A673 (cell line): ENCODE measurements around the gene PPFIBP1. TPM values are rescaled to one million over a fixed set of nuclear protein-coding genes. Genes with fewer than 3 reads are reported as not detected.

Experiments
- BruUV-seq: library from RNA; stranded (reverse); fragments of 400-500 nt; replicated peaks from 2 replicates; lab custom pipeline; 2021; lab: Mats Ljungman, UMichigan
- CTCF ChIA-PET: fragments of 300-600 bp; sonication (Branson Sonifier 250); formaldehyde crosslinking; loops from one replicate; lab custom pipeline; 2022; ENCODE audit warnings: antibody characterized with exemption; lab: Charles Lee
- POLR2A ChIA-PET: fragments of 300-600 bp; sonication (Branson Sonifier 250); formaldehyde crosslinking; loops from one replicate; lab custom pipeline; 2022; ENCODE audit warnings: antibody characterized with exemption; ENCODE audit not compliant: low non-redundant PET; lab: Charles Lee
- DNase-seq: peaks from one replicate; pipeline ENCODE4 v3.0.0-alpha.2; 2015; ENCODE audit warnings: low spot score
- H3K27ac ChIP-seq: fragments of 200-600 bp; sonication (generic); 2 replicates; pipeline ENCODE4 v1.5.1; 2016; ENCODE audit warnings: mixed run types, low read depth, mild to moderate bottlenecking, mixed read lengths, antibody characterized with exemption, low read length; ENCODE audit not compliant: poor library complexity, severe bottlenecking
- H3K27me3 ChIP-seq: fragments of 200-600 bp; sonication (generic); replicated peaks from 2 replicates; pipeline ENCODE4 v1.6.1; 2017; ENCODE audit warnings: mixed run types, low read depth, mild to moderate bottlenecking, mixed read lengths, antibody characterized with exemption, low read length; ENCODE audit not compliant: insufficient read depth, poor library complexity
- H3K36me3 ChIP-seq: fragments of 200-600 bp; sonication (generic); 2 replicates; pipeline ENCODE4 v1.6.1; 2016; ENCODE audit warnings: mixed run types, mild to moderate bottlenecking, mixed read lengths, antibody characterized with exemption, low read length; ENCODE audit not compliant: insufficient read depth, poor library complexity, severe bottlenecking
- H3K4me1 ChIP-seq: fragments of 200-600 bp; sonication (generic); 2 replicates; pipeline ENCODE4 v1.6.1; 2017; ENCODE audit warnings: mixed run types, mild to moderate bottlenecking, mixed read lengths, antibody characterized with exemption, low read length; ENCODE audit not compliant: insufficient read depth, poor library complexity, severe bottlenecking
- H3K4me3 ChIP-seq: fragments of 200-600 bp; sonication (generic); 2 replicates; pipeline ENCODE4 v1.5.1; 2016; ENCODE audit warnings: low read depth, mixed run types, mild to moderate bottlenecking, mixed read lengths, low read length; ENCODE audit not compliant: poor library complexity, severe bottlenecking
- H3K9me3 ChIP-seq: fragments of 200-600 bp; sonication (generic); 2 replicates; pipeline ENCODE4 v1.6.1; 2016; ENCODE audit warnings: mixed run types, low read depth, mild to moderate bottlenecking, mixed read lengths, antibody characterized with exemption, low read length; ENCODE audit not compliant: poor library complexity, severe bottlenecking
- CTCF ChIP-seq: fragments of 300-800, 200-600 bp; sonication (generic); conservative IDR thresholded peaks from 2 replicates; pipeline ENCODE4 v1.5.1; 2017; ENCODE audit warnings: low read depth, mild to moderate bottlenecking, antibody characterized with exemption, low read length, moderate library complexity, mixed read lengths
- EZH2 ChIP-seq: fragments of 200-600 bp; sonication (generic); IDR thresholded peaks from 2 replicates; pipeline ENCODE4 v1.6.1; 2017; ENCODE audit warnings: borderline replicate concordance, low read depth, mild to moderate bottlenecking, mixed read lengths, antibody characterized with exemption, low read length; ENCODE audit not compliant: poor library complexity, severe bottlenecking
- intact Hi-C: fragments of 100-400 bp; cut with micrococcal nuclease; formaldehyde crosslinking; loops from one replicate; pipeline ENCODE4 v1.10.0; 2022; ENCODE audit not compliant: unreplicated experiment
- total RNA-seq: library from RNA; stranded (reverse); gene quantifications from 2 replicates; pipeline ENCODE4 v1.2.3, GENCODE V29; 2021

PPFIBP1 gene
- total RNA-seq, 1 experiment from 2014 or later: 41.2 TPM

- ChIA-PET CTCF (no interaction called here), POLR2A (no interaction called here)
- Histone ChIP-seq H3K36me3 (no peaks in the 10 kb centered on the region), H3K4me3 (no peak overlapping the region), H3K27ac (no peak overlapping the region), H3K9me3 (no peaks in the 10 kb centered on the region), H3K27me3 (no peaks in the 10 kb centered on the region), H3K4me1 (peaks cover 5% of the 10 kb centered on the region)
- TF ChIP-seq EZH2 (no peak), CTCF (no peak)
- no peak for DNase-seq
- no TSS peak for BruUV-seq
- intact Hi-C loops: no loop called here
These were observed 148.0 kb downstream of the PPFIBP1 start for GRCh38 chr12:27672051-27672450.

GRCh38 chr12:27672643-27673042, 148.6 kb downstream of the PPFIBP1 start:
- Histone ChIP-seq H3K27me3 (no peaks in the 10 kb centered on the region), H3K4me1 (peaks cover 5% of the 10 kb centered on the region), H3K36me3 (no peaks in the 10 kb centered on the region), H3K9me3 (no peaks in the 10 kb centered on the region), H3K27ac (no peak overlapping the region), H3K4me3 (no peak overlapping the region)
- BruUV-seq: no TSS peak
- no peak for DNase-seq
- intact Hi-C loops: no loop called here
- CTCF ChIA-PET: no interaction called here
- POLR2A ChIA-PET: no interaction called here
- TF ChIP-seq CTCF: no peak
- no peak for TF ChIP-seq EZH2

GRCh38 chr12:27673101-27673718, 149.2 kb downstream of the PPFIBP1 start:
- no peak for DNase-seq
- CTCF ChIA-PET: no interaction called here
- no TSS peak for BruUV-seq
- H3K27me3 ChIP-seq: no peaks in the 10 kb centered on the region
- H3K4me3 ChIP-seq: no peak overlapping the region
- H3K9me3 ChIP-seq: no peaks in the 10 kb centered on the region
- no peaks in the 10 kb centered on the region for H3K36me3 ChIP-seq
- H3K4me1 ChIP-seq: peaks cover 5% of the 10 kb centered on the region
- no peak overlapping the region for H3K27ac ChIP-seq
- TF ChIP-seq EZH2: no peak
- intact Hi-C loops: no loop called here
- POLR2A ChIA-PET: no interaction called here

GRCh38 chr12:27674989-27675388, 151.0 kb downstream of the PPFIBP1 start:
- no peak overlapping the region for H3K27ac ChIP-seq
- peaks cover 5% of the 10 kb centered on the region for H3K4me1 ChIP-seq
- H3K9me3 ChIP-seq: no peaks in the 10 kb centered on the region
- ChIA-PET CTCF (no interaction called here), POLR2A (no interaction called here)
- no peaks in the 10 kb centered on the region for H3K36me3 ChIP-seq
- no peaks in the 10 kb centered on the region for H3K27me3 ChIP-seq
- no peak for DNase-seq
- no peak for TF ChIP-seq EZH2
- intact Hi-C loops: no loop called here
- H3K4me3 ChIP-seq: no peak overlapping the region
- no TSS peak for BruUV-seq
